Measurements from ENCODE around the gene BMP7.

The BMP7 gene

DNA sequence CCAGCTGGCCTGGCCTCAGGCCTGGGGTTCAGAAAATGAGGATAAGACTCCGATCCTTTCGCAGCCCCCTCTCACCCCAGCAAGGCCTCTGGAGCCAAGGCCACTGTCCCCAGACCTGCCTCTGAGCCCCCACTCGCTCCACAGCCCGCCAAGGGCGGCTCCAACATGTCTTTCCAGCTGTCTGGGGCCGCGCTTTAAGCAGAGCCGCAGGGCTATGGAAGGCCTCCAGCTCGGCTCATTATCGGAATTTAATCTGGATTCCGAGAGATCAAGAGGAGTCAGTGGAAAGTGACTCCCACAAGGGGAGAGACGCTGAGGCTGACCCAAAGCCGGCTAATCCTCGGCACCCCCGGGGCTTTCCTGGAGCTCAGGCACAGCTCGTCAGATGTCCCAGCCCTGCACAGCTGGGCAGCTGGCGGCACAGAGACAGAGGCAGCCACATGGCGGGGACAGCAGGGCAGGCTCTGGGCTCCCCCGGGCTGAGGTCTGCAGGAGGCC, 41.8 kb downstream of the BMP7 start:
- DNase-seq, result no peak

DNA sequence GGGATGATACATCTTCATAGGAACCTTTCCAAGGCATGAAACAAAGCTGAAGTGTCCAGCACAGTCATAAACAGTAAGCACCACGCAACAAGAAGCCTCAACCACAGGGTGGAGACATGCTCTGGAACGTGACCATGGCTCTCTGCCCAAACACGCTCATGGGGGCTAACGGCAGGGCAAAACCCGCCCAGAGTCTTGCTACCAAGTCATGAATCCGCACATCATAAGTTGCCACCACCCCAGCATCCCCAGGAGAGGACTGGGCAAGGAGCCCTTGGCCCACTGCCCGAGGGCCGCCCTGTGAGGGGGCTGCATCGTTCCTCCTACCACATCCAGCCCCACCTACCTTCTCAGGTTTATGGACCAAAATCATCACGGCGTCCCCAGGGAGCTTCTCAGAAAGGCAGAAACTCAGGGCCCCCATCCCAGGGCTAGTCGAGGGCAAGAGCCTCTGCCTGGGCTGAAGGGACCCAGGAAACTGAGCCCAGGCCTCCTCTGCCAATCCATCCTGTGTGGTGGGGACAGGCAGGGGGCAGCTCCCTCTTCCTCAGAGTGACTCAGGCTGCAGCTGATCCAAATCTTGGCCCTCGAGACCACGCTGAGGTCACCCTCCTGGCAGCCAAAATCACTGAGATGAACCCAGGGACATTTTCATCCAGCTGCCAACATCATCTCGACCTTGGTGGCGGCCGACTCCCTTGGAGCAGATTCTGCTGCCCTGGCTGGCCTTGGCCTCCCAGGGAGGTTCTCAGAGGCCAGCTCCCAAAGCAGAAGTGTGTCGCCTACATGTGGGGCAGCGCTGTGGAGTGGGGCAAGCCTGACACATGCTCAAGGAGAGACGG, 42.6 kb downstream of the BMP7 start:
- DNase-seq, result no peak

- no peak for DNase-seq
These were observed 43.9 kb downstream of the BMP7 start for GRCh38 chr20:57222631-57222950.

DNA sequence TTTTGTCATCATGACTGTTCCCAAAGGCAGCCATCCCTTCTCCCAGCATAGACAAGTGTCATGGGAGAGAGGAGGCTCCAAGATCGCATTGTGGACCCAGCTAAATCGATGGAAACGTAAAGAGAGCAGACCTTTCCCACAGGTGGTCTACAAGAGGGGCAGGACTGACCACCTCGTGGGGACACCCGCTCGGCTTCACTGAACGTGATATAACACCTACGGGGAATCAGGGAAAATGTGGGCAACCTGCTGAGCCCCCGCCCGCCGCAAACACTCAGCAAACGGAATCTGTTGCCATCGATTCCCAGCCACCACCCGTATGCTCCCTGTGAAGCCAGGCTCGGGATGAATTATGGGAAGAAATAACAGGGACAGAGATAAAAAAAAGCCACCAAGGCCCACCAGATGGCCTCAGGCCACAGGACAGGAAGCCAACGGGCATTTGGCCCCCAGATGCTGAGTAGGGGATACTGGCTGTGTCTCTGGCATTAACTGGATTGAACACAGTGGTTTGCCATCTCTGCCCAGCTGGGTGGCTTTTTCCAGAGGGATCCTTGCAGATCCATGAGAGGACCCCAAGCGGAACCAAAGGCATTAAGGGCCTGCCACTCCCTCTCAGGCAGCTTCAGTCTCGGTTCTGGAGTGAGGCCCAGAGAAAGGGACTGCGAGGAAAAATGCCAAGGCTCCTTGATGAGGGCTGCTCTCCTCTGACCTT, 44.4 kb downstream of the BMP7 start:
- DNase-seq, result no peak

GRCh38 chr20:57220337-57221145, 45.9 kb downstream of the BMP7 start:
- DNase-seq, result no peak

GRCh38 chr20:57219071-57219677, 47.3 kb downstream of the BMP7 start:
- no peak for DNase-seq

DNA sequence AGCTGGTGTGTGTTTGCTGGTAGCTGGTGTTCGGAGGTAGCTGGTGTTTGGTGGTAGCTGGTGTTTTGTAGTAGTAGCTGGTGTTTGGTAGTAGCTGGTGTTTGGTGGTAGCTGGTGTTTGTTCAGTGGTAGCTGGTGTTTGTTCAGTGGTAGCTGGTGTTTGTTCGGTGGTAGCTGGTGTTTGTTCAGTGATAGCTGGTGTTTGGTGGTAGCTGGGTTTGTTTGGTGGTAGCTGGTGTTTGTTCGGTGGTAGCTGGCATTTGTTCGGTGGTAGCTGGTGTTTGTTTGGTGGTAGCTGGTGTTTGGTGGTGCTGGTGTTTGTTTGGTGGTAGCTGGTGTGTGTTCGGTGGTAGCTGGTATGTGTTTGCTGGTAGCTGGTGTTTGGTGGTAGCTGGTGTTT, 48.0 kb downstream of the BMP7 start:
- no peak for DNase-seq

GRCh38 chr20:57217802-57218201, 48.6 kb downstream of the BMP7 start:
- DNase-seq, result no peak

DNA sequence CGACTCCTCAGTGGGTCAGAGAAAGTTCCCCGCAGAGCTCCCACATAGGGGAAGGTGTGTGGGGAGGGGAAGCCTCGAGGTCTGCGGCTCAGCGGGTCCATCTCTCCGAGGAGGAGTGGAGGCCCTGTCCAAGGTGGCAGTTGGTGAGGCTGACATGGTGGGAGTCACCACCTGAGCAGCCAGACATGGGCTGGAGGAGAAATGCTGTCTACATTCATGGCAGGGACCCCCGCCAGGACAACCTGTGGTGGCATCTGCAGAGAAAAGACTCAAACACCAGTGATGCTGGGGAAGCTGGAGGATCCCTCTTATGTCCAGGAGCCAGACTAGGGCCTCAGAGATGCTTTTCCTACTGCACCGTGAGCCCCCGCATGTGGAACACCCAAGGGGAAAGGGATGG, 49.8 kb downstream of the BMP7 start:
- no peak for DNase-seq

DNA sequence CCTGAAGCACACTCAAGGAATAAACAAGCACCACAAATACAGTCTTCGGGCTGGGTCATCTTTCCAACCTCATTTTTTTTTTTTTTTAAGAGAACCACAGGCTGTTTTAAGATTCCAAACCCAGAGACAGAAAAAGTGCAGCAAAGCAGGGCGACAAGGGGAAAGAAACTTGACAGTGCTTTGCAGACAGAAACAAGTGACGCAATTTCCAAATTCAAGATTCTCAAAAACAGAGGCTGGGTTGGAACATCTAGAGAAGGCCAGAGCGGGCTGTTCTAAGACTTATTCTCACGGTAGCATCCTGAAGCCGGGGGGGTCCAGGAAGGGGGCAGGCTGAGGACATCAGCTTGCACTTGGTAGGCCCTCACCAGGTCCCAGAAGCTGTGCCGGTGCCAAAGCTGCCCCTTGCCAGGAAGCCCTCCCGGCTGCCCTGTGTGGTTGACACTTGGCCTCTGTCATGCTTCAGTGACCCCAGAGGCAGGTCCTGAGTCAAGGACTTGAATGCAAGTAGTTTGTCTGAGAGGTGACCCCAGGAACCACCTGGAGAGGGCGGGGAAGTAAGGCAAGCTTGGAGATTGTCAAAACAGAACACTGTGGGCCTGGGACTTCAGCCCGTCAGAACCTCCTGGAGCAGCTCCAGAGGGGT, 50.5 kb downstream of the BMP7 start:
- DNase-seq, result no peak

DNA sequence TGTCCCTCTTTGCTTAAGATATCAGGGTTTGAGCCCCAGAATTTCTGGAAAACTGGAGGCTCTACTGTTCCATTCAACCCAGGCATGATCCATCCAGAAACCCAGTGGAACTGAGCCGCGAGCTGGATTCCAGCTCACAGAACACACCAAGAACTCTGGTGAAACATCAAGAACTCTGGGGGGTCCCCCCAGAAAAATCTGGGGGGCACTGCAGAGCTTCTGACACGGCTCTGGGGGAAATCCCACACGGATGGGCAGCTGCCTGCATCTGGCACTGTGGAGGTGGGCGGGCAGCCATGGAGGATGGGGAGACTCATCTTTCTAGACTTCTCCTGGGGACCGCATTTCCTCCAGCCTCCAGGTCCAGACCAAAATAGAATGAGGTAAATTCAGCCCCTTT, 51.0 kb downstream of the BMP7 start:
- DNase-seq, result no peak

DNA sequence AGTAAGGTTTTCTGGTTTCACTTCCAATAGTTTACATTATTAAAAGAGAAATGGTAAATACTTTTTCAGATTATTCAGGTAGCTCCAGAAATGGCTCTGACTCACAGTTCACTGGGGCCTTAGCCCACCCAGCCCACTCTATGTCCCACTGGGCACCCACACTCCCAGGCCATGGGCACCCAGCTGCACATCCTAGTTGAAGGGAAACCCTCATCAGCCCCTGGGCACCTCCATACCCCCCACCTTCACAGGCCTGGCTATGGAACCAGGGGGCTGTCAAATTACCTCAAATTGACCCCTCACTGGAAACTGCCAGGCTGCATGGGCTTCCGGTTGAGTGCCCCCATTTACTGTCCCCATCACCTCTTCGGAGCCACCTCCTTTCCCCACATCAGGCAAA, 51.5 kb downstream of the BMP7 start:
- no peak for DNase-seq

GRCh38 chr20:57214427-57214826, 52.0 kb downstream of the BMP7 start:
- no peak for DNase-seq

GRCh38 chr20:57213924-57214323, 52.5 kb downstream of the BMP7 start:
- DNase-seq, result no peak

- DNase-seq, result no peak
These were observed 53.1 kb downstream of the BMP7 start for GRCh38 chr20:57213291-57213690.

DNA sequence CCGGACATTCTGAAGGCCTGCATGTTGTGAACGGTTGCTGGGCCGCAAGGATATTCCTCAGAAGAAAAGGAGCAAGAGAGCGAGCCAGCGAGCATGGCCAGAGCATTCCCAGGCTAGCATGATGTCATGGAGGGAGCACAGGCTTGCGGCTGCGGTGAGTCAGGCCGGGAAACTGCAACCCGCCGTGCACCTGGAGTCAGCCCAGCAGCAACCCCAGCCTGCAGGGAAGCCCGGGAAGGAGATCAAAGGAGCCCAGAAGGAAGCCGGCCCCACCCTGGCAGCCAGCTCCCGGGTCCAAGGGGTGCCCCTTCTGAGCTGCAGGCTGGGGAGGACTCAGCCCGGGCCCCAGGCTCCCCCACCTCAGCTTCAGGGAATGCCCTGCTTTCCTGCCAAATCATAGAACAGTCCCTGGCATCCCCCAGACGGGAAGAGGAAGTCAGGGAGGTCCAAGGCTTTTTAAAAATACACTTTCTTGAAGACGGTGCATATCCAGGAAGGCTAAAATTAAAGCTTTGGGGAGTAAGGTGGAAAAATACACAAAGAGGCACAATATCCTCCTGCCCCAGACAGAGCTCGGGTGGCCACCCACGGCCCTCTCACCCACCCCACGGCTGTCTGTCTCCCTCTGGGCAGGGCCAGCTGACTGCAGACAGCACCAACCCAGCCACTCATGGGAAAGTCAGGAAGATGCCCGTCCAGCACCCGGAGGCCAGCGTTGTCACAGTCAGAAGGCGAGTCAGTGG, 53.7 kb downstream of the BMP7 start:
- peak in 1 of 2 experiments; percentile 50 for DNase-seq

DNA sequence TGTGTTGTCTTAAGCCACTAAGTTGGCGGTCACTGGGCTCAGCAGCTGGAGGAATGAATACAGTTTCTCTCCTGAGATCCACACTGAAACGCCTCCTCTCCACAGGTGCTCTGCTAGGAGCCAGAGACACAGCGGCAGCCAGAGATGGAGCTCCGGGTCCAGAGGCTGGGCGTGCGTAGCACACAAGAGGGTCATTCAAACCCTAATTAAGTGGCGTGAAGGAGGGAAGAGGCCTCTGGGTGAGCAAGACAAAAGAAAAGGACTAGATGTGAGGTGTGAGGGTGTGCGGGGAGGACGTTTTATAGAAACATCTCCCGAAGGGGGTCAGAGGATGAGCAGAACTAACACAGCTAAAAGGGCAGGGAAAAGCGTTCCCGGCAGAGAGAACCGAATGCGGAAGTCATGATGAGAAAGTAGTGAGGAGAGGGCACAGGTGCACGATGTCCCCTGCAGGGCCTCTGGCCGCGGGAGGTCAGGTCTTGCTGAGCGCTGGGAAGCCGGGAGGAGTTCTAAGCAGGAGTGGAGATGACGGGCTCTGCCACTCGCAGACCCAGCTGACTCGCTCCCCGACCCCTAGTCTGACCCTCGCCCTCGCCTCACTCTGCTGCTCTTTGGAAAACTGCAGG, 54.4 kb downstream of the BMP7 start:
- no peak for DNase-seq

GRCh38 chr20:57211406-57211805, 55.0 kb downstream of the BMP7 start:
- no peak for DNase-seq

GRCh38 chr20:57210911-57211280, 55.5 kb downstream of the BMP7 start:
- DNase-seq, result no peak

- DNase-seq, result no peak
These were observed 56.2 kb downstream of the BMP7 start for GRCh38 chr20:57210054-57210910.

Measured in SW 1271 (cell line).